AML-193 (cell line): ENCODE data around the gene CBX8.

Experiments
- DNase-seq, 2 experiments: peaks; one replicate each; lab custom pipeline; 2025; lab: John Stamatoyannopoulos, UW

CBX8 gene

GRCh38 chr17:79792984-79793923 is 3.6 kb downstream of the CBX8 start:
- DNase-seq, result no peak

- no peak for DNase-seq
Observed at GRCh38 chr17:79792341-79792871, 4.5 kb downstream of the CBX8 start.

GRCh38 chr17:79791735-79792161 is 5.1 kb downstream of the CBX8 start:
- DNase-seq, result no peak

DNA sequence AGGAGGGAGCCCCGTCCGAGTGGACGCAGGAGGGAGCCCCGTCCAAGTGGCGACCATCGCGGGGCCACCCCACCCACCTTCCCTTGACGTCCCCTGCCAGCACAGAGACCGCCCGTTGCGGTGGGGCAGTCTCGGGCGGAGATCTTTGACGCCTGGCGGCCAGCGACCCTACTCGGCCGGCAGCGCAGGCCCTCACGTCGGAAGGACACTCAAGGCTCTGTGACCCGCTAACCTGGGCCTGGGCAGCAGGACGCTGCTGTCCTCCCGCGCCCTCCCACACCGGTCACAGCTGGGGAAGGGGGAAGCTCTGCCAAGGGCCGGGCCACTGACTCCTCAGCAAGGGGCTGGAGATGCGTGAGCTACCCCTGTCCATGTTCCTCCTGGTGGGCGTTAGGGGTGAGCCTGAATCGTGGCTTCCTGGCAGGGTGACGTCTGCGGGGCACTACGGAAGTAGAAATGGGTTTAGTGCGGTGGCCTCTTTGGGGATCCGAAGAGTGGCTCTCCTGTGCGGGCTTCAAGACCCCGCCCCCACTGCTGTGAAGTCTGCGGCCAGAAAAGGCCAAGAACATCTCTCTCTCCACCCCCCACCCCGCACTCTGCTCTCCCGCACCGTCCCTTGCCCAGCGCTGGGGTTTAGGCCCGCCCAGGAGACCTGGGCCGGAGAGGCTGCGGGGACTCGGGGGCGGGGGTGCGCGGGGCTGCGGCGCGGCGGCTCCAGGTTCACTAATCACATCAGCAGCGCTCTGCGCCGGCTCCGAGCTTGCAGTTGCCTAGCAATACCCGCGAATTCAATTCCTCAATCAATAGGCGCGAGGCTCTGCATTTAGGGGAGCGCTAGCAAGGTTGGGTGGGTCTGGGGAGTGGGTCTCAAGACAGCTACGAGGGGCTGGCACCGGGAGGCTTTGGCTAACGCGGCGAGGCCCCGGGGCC is 5.8 kb downstream of the CBX8 start:
- DNase-seq, result no peak

GRCh38 chr17:79789943-79790804 is 6.7 kb downstream of the CBX8 start:
- no peak for DNase-seq

DNA sequence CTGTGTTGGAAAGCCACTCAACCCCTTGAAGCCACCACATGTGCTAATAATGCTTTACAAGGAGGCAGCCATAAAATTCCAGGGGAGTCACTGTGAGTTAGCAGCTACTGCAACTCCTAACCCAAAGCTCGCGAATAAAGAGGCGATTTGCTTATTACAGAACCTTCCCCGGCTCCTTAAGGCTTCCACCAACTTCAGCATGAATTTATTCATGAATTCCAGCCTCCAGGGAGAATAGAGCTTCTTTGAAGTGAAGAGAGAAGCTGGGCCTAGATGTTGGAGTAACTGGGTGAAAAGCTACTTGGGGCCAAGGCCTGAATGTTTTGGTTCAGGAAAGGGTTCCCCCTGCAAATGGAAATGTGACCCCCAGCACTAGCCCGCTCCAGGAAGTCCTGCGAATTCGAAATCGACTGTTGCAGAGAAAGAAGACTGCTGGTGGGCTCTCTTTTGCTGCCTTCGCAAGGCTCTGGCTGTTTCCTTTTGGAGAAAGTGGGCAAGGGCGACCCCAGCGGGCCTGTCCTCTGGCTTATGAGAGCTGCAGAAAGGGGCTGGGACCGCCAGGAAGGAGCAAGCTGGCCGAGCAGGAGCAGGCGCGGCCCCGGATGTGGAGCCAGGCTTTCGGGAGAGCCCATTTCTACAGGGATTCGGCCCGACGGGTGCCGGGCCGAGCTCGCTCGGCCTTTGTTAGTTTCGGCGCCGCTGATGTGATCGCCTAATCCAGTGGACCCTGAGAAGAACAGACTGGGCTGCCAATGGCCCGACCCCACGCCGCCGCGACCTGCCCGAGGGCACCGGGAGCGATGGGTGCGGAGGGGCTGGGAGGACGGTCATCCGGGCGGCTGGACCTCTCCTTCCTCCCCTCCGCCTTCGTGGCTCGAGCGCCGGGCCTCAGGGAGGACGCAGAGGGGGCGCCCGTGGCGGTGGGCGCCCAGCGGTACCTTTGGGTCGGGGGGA is 7.6 kb downstream of the CBX8 start:
- no peak for DNase-seq

- DNase-seq, result no peak
Observed at GRCh38 chr17:79788455-79788854, 8.4 kb downstream of the CBX8 start.

GRCh38 chr17:79786930-79787643 is 9.8 kb downstream of the CBX8 start:
- DNase-seq, result no peak

DNA sequence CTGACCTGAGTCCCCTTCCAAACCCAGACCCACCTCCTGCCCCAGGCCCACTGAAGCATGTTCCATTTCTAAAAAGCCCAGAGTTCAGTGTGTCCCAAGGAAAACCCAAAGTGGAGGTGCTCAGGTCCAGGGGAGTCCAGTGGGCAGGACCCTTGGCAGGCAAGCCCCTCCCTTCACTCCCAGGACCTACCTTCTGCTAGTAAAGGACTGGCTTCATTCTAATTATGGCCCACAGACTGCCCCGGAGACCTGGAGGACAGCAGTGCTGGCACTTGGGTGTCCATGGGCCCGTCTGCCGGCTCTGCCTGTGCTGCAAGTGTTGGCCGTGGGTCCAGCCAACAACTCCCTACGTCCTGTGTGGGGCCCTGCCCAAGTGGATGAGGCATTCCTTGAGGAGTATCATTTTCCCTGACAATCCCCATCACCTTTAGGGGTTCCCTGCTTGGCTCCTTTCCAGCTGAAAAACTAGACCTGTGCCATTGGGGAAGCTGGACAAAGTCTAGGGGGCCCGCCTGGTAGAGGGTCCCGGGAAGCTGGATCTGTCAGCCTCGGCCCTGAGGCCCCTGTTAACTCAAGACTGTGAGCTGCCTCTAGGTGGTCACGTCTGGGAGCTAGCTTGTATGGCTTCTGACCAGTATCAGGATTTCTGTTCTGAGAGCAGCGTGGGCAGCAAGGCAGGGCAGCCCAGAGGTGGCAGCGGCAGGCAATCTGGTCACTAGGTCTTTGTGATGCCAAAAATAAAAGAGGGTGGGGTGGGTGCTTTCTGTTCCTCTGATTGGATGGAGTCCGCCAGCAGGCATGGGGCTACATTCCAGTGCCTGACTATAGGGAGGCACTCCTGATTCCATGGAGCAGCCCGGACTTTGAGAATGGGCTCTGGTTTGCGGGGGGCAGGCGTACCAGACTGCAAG is 10.7 kb downstream of the CBX8 start:
- no peak for DNase-seq

DNA sequence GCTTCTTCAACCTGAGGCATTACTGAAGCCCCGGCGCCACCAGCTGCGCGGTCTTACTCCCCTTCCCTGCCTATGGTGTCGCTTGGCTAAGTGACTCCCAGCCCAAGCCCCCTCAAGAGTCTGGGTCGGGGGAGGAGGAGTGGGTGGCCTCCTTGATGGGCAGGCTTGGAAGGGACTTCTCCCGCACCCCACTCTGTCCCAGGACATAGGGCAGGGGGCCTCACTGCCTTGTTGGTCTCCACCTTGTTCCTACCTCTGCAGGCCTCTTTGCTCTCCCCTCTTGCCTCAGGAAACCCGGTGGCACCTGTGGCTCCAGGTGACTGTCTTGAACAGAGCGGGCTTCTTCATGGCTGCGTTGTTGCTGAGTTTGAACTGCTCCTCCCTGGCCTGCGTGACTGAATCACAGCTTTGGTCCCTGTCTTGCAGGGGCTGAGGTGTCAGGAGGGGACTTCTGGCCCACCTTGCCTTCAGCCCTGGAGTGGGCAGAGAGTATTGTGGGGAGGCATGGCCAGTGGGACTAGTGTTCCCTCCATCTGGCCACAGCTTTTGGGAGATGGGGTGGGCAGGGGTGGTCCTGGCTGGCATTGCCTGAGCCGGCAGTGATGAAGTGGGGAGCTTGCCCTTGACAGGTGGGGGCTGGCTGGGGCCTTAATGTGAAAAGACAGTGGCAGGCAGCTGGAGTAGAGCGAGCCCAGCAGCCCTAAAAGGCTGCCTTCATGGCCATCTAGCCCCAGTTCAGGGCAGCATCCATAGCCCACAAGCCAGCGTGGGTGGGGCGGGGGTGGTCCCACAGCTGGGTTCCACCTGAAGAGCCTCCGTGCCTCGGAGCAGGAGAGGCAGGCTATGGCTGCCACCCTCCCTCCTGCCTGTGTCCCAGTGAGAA is 11.6 kb downstream of the CBX8 start:
- DNase-seq, result no peak

GRCh38 chr17:79784353-79785016 is 12.4 kb downstream of the CBX8 start:
- no peak for DNase-seq

DNA sequence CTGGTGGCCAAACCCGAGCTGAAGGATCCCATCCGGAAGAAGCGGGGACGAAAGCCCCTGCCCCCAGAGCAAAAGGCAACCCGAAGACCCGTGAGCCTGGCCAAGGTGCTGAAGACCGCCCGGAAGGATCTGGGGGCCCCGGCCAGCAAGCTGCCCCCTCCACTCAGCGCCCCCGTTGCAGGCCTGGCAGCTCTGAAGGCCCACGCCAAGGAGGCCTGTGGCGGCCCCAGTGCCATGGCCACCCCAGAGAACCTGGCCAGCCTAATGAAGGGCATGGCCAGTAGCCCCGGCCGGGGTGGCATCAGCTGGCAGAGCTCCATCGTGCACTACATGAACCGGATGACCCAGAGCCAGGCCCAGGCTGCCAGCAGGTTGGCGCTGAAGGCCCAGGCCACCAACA is 13.0 kb downstream of the CBX8 start:
- DNase-seq, result no peak

GRCh38 chr17:79781736-79782575 is 14.9 kb downstream of the CBX8 start:
- no peak for DNase-seq

GRCh38 chr17:79781012-79781650 is 15.7 kb downstream of the CBX8 start:
- no peak for DNase-seq

DNA sequence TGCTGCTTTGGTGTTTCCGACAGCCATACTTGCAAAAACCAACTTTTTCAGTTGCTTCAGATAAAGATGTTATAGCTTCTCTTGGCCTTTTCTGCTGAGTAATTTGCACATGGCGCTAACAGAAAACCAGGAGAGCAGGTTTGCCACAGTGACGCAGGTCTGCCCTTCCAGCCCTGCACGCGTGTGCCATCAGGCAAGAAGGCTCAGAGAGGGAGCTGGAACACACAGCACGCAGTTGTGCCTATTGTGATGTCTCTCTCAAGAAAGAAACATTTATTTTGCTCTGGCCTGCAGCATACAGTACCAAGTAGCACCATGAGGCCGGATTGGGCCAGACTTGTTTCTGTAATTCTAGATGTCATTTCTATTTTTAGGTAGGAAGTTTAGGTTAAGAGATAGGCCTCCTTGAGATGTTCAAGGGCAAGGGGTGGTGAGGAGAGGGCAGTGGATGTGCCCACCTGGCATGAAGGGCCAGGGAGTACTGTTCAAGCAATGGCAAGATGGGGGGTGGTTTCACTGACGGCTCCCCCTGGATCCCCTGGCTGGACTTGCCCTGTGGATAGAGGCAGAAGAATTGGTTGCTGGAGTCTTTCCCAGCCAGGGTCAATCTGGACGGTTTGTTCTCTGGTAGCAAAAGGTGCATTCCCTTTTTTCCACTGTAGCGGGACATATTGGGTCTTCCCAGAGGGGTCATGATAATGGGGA is 17.1 kb downstream of the CBX8 start:
- no peak for DNase-seq
